ENCODE data around the gene TMEM167B.

DNA sequence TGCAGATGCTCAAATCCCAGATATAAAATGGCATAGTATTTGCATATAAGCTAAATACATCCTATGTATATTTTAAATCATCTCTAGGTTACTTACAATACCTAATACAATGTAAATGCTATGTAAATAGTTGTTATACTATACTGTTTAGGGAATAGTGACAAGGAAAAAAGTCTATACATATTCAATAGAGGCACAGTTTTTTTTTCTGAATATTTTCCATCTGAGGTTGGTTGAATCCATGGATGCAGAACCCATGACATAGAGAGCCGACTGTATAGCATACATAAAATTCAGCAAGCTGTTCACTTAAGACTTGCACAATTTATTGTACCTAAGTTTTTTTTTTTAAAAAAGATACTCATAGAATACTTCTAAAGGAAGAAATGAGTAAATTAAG is 21.3 kb upstream of the TMEM167B start:
- TF ChIP-seq, protein P1, sequence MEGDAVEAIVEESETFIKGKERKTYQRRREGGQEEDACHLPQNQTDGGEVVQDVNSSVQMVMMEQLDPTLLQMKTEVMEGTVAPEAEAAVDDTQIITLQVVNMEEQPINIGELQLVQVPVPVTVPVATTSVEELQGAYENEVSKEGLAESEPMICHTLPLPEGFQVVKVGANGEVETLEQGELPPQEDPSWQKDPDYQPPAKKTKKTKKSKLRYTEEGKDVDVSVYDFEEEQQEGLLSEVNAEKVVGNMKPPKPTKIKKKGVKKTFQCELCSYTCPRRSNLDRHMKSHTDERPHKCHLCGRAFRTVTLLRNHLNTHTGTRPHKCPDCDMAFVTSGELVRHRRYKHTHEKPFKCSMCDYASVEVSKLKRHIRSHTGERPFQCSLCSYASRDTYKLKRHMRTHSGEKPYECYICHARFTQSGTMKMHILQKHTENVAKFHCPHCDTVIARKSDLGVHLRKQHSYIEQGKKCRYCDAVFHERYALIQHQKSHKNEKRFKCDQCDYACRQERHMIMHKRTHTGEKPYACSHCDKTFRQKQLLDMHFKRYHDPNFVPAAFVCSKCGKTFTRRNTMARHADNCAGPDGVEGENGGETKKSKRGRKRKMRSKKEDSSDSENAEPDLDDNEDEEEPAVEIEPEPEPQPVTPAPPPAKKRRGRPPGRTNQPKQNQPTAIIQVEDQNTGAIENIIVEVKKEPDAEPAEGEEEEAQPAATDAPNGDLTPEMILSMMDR (IDR thresholded peaks at IDR 0.05; ENCODE audit: low read depth, low read length, missing input control), result no peak
- TF ChIP-seq JUND (IDR thresholded peaks at IDR 0.05) (no peak), GABPA (IDR thresholded peaks at IDR 0.05 in 1 of 2, conservative IDR thresholded peaks at IDR 0.05 in 1 of 2) (no peak), RAD21 (IDR thresholded peaks at IDR 0.05) (no peak), EGR1 (IDR thresholded peaks at IDR 0.05; ENCODE audit: low read depth in 2 of 2) (no peak), SP1 (IDR thresholded peaks at IDR 0.05) (no peak), RXRA (IDR thresholded peaks at IDR 0.05) (no peak)
- TF ChIP-seq, protein P2, sequence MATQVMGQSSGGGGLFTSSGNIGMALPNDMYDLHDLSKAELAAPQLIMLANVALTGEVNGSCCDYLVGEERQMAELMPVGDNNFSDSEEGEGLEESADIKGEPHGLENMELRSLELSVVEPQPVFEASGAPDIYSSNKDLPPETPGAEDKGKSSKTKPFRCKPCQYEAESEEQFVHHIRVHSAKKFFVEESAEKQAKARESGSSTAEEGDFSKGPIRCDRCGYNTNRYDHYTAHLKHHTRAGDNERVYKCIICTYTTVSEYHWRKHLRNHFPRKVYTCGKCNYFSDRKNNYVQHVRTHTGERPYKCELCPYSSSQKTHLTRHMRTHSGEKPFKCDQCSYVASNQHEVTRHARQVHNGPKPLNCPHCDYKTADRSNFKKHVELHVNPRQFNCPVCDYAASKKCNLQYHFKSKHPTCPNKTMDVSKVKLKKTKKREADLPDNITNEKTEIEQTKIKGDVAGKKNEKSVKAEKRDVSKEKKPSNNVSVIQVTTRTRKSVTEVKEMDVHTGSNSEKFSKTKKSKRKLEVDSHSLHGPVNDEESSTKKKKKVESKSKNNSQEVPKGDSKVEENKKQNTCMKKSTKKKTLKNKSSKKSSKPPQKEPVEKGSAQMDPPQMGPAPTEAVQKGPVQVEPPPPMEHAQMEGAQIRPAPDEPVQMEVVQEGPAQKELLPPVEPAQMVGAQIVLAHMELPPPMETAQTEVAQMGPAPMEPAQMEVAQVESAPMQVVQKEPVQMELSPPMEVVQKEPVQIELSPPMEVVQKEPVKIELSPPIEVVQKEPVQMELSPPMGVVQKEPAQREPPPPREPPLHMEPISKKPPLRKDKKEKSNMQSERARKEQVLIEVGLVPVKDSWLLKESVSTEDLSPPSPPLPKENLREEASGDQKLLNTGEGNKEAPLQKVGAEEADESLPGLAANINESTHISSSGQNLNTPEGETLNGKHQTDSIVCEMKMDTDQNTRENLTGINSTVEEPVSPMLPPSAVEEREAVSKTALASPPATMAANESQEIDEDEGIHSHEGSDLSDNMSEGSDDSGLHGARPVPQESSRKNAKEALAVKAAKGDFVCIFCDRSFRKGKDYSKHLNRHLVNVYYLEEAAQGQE (IDR thresholded peaks at IDR 0.05), result no peak
- TF ChIP-seq, protein P3, sequence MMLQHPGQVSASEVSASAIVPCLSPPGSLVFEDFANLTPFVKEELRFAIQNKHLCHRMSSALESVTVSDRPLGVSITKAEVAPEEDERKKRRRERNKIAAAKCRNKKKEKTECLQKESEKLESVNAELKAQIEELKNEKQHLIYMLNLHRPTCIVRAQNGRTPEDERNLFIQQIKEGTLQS (IDR thresholded peaks at IDR 0.05), result no peak
- TF ChIP-seq, protein P4, sequence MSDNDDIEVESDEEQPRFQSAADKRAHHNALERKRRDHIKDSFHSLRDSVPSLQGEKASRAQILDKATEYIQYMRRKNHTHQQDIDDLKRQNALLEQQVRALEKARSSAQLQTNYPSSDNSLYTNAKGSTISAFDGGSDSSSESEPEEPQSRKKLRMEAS (IDR thresholded peaks at IDR 0.05), result no peak

All from liver (tissue), 3 donors.